HG02870 (cell line): ENCODE results near the gene SCMH1.
A peak's percentile ranks its signal among the peaks of the same experiment; 100 is the strongest.

Source experiments
- ATAC-seq: cut with Tn5 transposase; IDR thresholded peaks from one replicate; pipeline ENCODE4 v1.9.1; 2021; ENCODE audit warnings: mild to moderate bottlenecking, moderate library complexity; ENCODE audit not compliant: unreplicated experiment

The SCMH1 gene

DNA sequence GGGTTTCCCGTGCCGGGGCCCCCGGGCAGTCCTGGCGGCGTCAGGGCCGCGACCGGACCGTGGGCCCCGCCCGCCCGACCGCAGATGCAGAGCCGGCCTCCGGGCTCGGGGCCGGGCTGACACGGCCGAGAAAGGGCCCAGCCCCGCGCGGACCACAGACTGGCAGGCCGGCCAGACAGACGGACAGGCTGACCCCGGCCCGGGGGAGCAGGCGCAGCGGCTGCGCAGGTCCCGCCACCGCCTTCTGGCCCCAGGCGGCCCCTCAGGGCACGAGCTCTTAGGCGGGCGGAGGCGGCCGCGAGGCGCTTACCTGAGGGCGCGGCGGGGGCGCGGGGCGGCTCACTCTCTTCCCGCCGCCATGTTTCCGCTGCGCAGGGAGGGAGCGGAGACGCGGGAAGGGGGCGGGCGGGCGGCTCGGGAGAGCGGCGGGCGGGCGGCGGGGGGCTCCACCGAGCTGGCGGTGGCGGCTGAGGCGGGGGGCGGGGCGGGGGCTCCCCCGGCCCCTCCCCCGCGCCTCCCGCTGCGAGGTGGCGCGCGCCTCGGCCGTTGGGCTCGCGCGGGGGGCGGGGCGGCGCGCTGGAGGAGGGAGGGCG is at the start of gene SCMH1:
Gene SCMH1, minus strand, starts transcription at position 558 of the 593 bp plus-strand sequence. CDS start 56,173 bp downstream, outside the sequence.
- peak; percentile 33 for ATAC-seq

DNA sequence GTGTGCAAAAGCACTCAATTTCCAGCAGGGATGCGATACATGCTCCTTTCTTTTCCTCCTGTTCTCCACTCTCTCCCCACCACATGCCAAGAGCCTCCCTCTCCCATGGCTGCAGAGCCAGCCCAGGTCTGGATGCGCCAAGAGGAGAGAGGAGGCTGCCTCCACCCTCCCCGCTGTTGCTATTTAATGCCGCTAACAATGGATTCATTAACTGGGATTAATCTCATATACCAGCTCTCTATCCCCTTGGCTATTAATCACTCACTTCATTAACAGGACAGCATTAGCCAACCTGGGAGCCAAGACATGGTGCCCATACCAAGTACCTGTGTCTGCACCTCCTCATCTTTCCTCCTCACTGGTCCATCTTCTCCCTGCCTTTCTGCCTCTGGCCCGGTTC is 49.1 kb upstream of the SCMH1 start:
- ATAC-seq: no peak

- ATAC-seq: no peak
Observed at GRCh38 chr1:41289196-41289595, 47.1 kb upstream of the SCMH1 start.

GRCh38 chr1:41286992-41287391 is 44.9 kb upstream of the SCMH1 start:
- ATAC-seq: no peak

DNA sequence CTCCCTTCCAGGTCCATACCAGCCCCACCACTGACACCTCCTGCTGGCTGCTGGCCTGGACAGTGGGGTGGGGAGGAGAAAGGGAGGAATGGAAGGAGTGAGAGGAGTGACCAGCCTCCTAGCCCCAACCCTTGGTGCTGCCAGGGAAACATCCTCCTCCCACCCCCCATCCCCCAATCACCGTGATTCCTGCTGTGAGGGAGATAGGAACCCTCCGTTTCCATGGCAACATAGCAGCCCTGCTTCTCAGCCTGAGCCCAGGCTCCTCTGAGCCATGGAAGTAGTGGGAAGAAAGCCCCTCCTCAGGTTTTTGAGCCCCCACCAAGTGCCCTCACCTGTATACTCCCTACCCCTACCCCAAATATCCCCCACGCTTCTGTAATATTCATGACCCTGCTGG is 44.4 kb upstream of the SCMH1 start:
- no peak for ATAC-seq

DNA sequence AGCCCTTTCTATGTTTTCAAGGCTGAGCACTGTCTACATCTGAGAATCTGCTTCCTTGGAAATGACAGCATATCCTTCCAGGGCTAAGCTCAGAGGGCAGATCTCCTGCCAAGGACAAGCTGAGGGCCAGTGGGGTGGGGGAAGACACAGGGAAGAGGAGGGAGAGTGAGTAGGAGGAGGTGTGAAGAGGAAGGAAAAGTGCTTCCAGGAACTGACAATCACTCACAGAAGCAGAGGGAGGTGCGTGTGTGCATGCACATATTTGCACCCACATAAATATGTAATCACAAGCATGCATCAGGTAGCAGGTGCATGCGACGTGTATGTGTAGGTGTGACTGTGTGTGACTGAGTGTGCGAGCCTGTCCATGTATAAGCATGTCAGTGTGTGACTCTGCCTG is 43.7 kb upstream of the SCMH1 start:
- no peak for ATAC-seq

- ATAC-seq: no peak
Observed at GRCh38 chr1:41284121-41284520, 42.0 kb upstream of the SCMH1 start.

GRCh38 chr1:41282679-41283317 is 40.7 kb upstream of the SCMH1 start:
- ATAC-seq: no peak

GRCh38 chr1:41281334-41281733 is 39.2 kb upstream of the SCMH1 start:
- ATAC-seq: no peak

GRCh38 chr1:41280202-41281032 is 38.3 kb upstream of the SCMH1 start:
- ATAC-seq: no peak

DNA sequence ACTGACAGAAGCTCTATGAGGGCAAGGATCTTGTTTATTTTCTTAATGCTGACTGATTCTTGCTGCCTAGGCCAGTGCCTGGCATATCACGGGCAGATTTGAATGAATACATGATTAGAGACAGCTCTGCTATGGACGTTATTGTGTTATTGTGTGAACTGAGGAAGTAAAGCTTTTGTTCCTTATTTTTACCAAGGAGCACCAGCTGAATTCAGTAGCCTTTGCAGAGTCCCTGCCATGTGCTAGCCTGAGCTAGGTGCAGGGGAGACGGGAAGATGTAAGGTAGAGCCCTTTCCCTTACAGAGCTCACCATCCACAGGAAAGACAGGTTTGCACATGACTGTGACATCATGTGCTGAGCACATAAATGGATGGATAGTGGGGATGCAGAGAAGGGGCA is 36.0 kb upstream of the SCMH1 start:
- ATAC-seq: no peak

- ATAC-seq: no peak
Observed at GRCh38 chr1:41277371-41277975, 35.4 kb upstream of the SCMH1 start.

DNA sequence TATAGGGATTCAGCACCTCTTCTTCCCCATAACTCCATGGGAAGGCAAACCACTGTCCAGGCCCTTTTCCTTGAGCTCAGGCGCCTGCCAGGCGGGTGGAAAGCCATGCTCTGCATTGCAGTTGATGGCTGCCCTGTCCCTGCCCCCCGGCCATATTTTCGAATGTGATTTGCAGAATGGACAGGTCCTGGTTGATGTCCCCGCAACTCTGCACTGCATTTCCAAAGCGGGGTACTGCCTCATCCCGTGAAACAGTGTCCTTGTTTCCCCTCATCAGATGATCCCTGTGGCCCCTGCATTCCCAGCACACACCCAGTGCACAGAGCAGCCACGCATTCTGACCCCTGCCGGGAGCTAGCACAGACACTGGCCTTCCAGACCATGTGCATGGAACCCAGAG is 33.7 kb upstream of the SCMH1 start:
- ATAC-seq: no peak

DNA sequence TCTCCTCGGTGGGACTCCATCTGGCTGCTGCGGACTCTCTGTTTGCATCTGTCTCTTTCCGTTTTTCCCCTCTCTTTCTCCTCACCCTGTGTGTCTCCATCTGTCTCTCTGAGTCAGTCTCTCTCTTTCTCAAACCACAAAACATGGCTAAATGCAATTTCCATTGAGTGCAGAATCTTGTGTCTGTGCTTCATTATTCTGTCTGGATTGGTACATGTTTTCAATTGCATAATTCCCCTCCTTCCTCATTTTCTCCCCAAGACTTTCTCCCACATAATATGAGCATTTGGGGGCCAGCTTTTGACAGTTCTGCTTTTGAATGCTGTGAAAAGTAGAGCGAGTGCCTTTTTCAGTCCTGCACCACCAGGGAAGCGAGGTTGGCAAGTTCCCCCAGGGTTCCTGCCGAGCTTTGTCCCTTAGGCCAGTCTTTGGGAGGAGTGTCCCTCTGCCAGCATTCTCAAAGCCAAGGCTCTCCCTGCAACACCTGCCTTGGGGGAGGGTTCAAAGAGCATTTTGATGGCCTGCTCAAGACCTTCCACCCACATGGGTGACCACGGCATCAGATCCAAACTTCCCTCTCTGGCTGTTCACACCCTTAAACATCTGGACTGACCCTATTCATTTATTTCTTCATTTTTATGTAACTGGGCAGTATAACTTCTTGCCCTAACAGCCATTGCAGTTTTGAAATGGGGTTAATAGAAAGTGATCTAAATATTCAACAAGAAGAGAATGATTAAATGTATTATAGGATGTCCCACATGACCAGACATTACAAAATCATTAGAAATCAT is 32.8 kb upstream of the SCMH1 start:
- ATAC-seq: no peak

GRCh38 chr1:41272601-41273000 is 30.5 kb upstream of the SCMH1 start:
- no peak for ATAC-seq

DNA sequence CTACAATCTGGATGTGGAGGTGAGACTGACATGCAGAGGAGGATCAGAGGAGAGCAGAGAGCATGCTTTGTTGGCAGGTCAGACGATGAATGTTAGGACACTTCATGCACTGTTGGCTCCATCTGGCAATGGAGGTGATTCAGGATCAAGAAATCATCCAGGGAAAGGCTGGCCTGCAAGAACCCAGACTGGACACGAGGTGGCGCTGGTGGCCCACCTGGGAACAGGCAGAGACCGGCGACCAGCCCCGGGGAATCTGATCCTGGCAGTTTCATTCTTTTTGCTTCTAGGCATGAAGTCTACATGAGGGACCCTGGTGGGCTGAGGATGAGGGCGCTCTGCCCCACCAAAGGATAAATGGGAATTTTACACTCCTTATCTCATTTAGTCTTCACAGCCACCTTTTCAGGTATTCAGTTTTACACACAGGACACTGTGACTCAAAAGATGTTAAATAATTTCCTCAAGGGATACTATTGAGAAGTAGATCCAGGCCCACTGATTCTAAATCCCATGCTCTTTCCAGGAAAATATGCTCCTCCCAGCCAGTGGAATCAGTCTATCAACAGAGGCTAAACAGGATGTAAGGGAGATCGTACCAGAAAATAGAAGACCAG is 26.2 kb upstream of the SCMH1 start:
- ATAC-seq: no peak

DNA sequence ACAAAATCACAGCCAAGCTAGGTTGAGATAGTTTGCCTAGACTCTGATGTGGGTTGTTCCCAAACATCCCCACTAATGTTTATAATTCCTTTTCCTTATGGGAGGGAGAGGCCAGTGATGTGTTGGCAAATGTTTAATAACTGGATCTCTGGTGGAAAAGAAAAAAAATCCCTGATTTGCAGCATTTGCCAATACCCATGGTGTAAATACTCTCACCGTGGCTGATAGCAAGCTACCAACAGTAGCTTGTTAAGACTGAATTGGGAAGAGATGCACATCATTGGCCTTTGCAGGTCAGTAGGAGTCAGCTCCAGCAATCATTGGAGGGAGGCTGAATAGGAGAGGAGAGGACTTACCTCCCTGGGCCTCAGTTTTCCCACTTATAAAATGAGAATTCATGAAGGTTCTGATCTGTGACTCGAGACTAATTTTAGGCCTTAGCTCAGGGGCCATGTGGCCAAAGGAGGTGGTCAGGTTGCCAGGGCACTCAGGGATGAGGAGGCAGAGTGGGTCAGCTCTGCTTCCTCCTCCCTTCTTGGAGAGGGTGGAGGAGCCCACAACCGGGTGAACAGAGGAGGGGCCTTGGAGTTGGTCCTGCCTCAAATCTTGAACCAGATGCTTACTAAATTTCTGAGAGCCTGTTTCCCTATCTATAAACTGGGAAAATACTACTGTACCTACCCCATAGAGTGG is 20.0 kb upstream of the SCMH1 start:
- no peak for ATAC-seq

DNA sequence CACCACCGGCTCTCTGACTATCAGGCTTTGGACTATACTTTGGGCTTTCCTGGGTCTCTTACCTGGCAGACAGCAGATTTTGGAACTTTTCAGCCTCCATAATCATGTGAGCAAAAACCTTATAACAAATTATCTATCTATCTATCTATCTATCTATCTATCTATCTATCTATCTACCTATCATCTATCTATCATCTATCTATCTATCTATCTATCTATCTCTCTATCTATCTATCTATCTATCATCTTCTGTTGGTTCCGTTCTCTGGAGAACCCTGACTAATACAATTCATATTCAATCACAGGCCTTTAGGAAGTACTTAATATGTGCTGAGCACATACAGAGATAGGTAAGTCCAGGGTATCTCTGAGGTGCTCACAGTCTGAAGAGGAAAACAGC is 18.7 kb upstream of the SCMH1 start:
- no peak for ATAC-seq

DNA sequence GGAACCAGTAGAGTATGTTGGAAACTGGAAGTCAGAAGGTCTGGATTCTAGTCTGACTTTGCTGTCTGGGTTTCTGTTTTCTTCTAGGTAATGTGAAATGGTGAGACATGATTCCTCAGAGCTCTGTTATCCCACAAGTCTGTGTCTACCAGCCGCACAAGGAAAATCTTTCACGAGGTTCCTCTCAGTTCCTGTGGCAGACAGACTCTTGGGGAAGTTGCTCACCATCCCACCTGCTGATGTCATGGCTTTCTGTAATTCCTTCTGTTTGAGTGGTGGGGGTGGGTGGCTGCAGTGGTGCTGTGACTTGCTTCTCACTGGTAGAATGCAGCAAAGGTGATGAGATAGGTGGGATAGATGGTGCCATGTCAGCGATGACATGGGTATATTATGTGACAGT is 17.1 kb upstream of the SCMH1 start:
- no peak for ATAC-seq

DNA sequence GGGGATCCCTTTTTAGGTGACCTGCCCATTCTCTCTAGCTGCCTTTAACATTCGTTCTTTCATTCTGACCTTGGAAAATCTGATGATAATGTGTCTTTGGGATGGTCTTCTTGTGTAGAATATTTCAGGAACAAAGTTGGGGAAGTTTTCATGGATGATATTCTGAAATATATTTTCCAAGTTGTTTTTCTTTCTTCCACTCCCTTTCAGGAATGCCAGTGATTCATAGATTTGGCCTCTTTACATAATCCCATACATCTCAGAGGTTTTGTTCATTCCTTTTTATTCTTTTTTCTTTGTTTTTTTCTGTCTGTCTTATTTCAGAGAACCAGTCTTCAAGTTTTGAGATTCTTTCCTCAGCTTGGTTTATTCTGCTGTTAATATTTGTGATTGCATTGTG is 13.9 kb upstream of the SCMH1 start:
- ATAC-seq: no peak
